HG02840 (cell line): ENCODE results near the gene RC3H2.
A peak's percentile ranks its signal among the peaks of the same experiment; 100 is the strongest.
"Not testable (repeated sequence)": the region's sequence is repeated elsewhere in the genome, so short reads cannot be mapped to it uniquely, and the experiment has no call there.

Experiments used
- ATAC-seq: cut with Tn5 transposase; IDR thresholded peaks from one replicate; pipeline ENCODE4 v1.9.1; 2021; ENCODE audit warnings: mild to moderate bottlenecking, moderate library complexity, moderate number of reproducible peaks; ENCODE audit not compliant: unreplicated experiment, low FRiP score

RC3H2 gene

DNA sequence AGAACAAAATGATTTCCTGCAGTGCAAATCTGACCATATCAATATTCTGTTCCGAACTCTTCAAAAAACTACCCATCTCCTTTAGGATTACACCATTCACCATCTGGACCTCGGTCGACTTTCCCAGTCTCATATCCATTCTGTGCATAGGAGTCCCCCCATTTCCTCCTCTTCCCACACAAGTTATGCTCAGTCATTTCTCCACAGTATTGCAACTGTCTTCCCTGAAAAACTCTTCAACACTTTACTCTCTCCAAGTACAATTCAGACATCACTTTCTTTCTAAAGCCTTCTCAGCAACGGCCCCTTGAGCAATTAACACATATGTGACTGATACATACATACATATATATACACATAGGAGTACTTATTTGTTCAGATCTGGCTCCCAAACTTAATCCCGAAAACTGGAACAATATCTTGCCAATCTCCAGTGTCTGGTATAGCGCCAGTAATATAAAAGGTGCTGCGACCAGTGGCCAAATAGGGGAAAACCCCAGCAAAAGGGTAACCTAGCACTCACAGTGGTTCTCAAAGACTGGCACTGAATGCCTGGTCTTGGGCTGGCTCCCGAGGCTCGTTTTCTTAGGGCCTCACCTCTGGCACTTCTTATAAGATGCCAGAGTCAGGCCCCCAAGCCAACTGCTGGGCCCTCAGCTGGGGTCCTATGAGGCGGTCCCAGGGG is 25.5 kb upstream of the RC3H2 start:
- no peak for ATAC-seq

DNA sequence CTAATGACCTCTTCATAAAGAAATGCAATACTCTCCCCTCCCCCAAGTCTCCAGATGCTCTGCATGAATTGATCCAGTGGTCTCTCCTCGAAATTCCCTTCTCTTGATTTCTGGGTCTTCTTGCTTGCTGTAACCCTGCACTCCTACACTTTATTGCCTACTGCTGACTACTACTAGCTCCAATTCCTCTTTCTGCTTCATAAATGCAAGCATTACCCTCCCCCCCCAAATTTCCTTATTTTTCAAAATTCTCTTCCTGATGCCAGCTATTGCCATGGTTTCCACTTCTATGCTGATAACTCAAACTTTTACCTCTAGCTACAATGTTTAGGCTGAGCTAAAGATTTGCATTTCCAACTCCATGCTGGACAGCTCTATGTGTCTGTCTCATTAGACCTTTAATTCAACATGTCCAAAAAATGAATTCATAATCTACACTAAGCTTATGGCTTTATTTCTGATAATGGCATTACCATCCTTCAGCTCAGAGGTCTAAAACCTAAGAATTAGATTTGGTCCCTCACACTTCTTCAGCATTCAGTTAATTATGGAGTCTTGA is 24.7 kb upstream of the RC3H2 start:
- no peak for ATAC-seq

DNA sequence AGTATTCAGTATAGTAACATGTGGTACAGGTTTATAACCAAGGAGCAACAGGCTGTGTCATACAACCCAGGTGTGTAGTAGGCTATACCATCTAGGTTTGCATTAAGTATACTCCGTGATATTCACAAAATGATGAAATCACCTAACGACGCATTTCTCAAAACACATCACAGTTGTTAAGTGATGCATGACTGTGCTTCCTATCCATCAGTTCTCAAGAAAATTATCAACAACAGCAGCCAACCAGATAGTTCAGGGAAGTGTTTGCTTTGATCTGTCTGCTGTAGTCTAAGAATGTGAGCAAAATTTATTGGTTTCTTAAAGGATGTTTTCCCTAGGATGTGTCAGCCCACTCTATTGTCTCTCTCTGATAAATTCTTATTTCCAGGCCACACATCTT is 18.8 kb upstream of the RC3H2 start:
- ATAC-seq, result no peak

DNA sequence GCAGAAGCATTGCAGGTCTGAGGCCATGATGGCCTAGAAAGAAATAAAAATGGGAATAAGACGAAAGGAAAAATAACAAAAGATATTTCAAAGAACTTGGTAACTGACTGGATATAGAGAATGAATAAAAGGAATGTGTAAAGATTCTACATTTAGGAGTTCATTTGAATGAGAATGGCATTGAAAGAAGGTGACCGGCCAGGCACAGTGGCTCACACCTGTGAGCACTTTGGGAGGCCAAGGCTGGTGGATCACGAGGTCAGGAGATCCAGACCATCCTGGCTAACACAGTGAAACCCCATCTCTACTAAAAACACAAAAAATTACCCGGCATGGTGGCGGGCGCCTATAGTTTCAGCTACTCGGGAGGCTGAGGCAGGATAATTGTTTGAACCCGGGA is 17.6 kb upstream of the RC3H2 start:
- no peak for ATAC-seq

DNA sequence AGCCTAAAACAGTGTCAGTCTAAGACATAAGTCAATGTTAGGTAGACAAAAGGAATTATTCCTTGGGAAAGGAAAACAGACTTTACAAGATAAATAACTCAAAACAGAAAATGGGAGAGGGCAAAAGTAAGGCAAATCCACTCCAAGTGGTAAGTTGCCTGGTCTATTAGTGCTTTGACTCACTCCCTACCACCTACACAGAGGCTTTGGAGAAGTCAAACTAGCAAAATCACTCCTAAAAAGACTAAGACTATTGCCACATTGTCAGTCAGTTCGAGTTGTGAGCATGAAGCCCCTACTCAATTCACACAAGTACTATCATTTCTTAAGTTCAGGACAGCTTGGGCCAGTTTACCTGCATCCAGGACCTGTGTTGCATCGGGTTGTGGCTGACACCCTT is 13.2 kb upstream of the RC3H2 start:
- ATAC-seq, result no peak

DNA sequence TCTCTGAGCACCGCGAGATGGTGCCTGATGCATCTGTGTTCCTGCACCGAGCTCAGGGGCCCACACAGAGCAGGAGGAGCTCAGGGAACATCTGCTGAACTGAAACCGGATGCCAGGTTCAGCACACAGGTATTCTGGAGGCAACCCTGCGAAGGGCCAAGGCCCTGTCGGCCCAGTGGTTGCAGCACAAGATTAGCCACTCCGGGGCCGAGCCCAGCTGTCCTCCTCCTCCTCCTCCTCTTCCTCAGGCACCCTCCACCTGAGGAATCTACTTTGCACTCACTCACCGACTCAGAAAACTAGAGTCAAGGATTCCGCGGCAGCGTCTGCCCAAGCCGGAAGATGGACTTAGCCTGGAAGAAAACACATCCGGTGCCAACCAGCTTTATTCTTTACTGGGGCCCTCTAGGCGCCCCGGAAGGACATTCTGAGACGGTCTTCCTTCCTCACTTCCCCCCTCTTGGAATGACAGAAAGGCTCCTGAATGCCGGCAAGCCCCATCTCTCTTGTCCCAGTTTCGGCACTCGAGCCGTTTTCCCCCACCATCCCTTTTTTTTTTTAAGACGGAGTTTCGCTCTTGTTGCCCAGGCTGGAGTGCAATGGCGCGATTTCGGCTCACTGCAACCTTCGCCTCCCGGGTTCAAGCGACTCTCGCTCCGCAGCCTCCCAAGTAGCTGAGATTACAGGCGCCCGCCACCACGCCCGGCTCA is 8.0 kb upstream of the RC3H2 start, which contains the start of gene ZBTB6:
Gene ZBTB6 (minus strand): TSS at position 360 of the 710 bp plus-strand sequence. CDS start 1,251 bp downstream, outside the sequence.
- peak; percentile 91 for ATAC-seq

DNA sequence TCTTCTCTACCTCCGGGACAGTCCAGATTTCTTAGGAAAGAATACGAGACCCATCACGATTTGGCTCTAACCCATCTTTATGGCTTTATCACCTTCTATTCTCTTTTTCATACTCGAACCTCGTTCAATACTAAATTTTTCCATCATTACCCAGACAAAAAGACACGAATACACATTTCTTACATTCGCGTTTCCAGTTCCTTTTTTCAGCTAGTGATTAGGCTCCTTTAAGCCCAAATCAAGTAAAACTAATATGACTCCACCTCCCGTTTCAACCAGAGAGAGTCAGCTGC is 7.5 kb upstream of the RC3H2 start:
- ATAC-seq, result no peak

DNA sequence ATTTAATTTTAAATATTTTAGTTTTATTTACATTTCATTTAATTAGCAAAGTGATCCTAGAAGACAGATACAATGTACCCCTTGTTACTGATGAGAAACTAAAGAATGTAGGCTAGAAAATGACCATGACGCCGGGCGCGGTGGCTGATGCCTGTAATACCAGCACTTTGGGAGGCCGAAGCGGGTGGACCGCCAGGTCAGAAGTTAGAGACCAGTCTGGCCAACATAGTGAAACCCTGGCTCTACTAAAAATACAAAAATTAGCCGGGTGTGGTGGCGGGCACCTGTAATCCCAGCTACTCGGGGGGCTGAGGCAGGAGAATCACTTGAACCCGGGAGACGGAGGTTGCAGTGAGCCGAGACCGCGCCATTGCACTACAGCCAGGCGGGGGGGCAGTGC is 963 bp upstream of the RC3H2 start:
- ATAC-seq, result not testable (repeated sequence)

DNA sequence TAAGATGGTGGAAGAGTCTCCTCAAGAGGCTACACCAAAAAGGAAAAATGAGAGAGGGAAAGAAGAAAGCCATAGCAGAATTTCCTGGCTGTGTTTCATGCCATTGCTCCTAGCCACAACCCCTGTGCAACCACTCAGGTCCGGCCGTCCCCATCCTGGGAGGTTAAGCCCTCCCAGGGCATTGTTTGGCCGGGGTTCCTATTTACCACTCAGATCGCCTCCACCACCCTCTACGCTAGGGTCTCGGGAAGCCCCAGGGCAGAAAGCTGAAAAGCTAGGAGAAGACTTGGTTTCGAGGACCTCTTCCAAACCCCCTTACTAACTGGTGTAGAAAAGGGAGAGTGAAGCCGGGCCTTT is 715 bp downstream of the RC3H2 start:
- peak; percentile 9 for ATAC-seq

DNA sequence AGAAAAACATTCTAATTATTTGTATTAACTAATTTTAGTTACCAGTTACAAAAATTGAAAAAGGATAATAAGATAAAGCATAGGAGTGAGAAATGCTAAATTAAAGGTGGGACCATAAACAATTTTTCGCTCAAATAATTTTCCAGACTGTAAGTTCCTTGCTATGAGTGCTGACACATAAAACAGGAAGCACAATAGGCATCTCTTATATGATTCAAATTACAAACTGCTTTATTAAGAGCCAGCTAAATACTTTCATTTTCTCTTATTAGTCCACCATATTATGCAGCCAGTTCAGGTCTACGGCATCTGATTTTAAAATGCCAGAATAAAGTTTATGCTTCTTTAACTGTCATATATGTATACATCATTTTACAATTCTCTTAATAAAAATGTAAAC is 4.4 kb downstream of the RC3H2 start:
- no peak for ATAC-seq

DNA sequence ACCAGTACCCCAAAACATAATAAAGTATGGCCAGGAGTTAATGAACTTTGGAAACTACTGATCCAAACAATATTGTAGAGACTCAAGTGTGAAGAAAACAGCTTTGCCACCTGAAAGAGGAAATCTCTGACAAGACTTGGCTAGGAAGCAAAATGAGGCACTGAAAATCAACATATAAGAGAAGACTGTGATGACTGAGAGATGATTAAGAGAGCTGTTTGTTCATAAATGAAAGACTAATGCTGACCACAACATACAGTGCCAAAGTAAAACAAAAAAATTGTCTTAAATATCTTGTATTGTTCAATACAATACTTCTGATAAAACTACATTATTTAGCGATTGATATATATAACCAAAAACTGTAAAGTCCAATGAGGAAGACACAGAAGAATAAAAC is 7.2 kb downstream of the RC3H2 start:
- ATAC-seq, result no peak

DNA sequence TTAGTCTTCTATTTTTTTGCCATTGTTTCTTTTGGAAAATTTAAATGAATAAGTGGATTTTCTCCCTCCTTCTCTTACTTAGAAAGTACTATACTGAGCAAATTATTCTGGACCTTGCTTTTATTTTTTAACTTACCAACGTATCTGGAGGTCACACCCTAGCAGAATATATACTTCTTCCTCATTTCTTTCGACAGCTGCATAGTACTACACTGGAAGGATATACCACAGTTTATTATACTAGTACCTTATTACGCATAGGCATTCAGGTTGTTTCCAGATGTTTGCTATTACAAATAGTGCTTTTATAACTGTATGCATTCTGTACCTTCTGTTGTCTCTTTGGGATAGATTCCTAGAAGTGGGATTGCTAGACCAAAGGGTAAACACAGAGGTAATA is 16.7 kb downstream of the RC3H2 start:
- ATAC-seq, result no peak

DNA sequence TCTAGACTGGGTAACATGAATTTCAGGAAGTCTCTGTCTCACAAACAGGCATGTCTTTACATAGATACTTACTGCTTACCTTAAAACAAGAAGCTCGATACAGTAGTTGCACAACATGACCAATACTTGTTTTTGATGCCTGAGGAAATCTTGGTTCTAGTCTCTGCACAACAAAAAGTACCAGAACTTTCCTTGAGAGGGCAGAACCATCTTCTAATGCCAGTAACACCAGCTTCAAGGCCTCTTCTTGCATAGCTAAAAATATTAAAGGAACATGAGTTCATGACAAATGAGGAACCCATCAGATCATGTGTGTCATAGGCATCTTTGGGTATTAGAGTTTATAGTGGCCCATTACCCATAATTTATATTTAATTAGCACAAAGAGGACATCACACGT is 22.0 kb downstream of the RC3H2 start:
- ATAC-seq, result no peak

DNA sequence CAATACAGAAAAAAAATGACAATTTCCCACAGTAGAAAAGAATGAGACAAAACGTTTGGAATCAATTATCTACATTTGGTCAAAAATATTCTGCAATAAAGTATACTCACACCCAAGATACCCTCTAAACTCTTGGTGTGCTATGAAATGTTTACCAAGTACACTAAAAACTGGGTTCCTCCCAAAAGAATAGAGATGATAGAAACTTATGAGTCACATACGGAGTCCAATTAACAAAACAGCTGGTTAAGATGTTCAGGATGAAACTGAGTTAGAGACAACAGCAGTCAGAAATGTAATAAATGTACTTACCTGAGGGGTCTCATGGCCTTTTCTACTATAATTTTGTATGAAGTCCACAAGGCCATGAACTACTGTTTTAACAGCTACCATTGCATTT is 25.7 kb downstream of the RC3H2 start:
- ATAC-seq, result no peak

DNA sequence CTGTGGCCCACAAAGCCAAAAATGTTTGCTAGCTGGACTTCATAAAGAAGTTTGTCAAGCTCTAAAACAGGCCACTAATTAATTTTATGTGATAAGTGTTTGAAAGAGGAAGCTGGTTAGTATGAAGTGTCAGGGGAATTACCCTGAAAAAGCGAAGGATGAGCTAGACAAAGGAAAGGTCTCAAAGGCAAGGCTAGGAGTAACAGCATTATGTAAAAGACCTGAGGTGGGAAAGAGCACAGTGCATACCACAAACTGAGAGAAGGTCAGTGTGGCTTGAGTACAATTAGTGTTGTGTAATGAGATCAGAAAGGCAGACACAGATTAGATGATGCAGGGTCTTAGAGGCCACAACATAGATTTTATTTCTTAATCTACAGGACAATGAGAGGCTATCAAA is 29.6 kb downstream of the RC3H2 start:
- no peak for ATAC-seq

DNA sequence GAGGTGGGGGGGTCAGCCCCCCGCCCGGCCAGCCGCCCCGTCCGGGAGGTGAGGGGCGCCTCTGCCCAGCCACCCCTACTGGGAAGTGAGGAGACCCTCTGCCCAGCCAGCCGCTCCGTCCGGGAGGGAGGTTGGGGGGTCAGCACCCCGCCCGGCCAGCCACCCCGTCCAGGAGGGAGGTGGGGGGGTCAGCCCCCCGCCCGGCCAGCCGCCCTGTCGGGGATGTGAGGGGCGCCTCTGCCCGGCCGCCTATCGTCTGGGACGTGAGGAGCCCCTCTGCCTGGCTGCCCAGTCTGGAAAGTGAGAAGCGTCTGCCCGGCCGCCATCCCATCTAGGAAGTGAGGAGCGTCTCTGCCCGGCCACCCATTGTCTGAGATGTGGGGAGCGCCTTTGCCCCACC is 37.9 kb downstream of the RC3H2 start:
- not testable (repeated sequence) for ATAC-seq

DNA sequence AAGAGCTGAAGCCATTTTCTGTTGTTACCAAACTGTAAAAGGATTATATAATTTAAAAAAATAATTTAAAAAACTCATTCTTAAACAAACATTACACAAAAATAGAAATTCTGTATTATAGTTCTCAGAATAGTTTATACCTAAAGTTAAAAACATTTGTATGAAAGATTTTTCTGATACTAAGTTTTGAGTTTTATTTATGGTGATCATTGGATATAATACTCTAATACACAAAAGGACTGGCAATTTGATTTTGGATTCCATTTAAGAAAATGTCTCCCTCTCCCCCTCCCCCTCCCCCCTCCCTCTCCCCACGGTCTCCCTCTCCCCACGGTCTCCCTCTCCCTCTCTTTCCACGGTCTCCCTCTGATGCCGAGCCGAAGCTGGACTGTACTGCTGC is 39.1 kb downstream of the RC3H2 start:
- no peak for ATAC-seq

DNA sequence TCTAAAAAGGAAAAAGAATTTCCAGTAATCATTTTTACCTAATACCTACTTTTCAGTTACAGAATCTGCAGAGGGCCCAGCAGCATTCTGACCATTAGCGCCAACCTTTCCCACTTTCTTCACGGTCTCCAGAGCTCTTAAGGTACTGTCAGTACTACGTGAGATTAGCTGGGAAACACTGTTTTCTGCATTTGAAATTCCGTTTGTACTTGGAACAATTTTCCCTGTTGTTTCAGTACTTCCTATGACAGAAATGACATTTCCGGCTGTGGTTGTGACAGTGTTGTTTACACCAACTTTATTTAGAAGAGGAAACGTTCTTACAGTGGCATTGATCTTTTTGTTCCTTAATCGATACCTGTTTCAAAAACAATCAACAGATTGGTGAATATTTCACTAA is 39.9 kb downstream of the RC3H2 start:
- ATAC-seq, result no peak

DNA sequence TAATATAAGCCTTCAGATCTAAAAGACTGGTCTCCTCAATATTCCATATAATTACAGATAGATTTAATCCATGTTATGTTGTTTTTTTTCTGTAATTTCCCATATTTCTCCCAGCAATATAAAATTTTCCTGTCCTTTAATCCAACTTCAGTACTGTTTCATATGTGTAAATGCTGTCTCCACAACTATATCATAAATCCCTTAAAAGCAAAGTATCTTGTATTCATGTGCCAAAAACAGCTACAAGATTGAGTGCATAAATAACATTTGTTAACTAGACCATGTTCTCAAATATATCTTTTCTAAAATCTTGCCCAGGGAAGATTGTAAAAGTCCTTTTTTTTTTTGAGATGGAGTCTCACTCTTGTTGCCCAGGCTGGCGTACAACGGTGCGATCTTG is 41.8 kb downstream of the RC3H2 start:
- no peak for ATAC-seq

DNA sequence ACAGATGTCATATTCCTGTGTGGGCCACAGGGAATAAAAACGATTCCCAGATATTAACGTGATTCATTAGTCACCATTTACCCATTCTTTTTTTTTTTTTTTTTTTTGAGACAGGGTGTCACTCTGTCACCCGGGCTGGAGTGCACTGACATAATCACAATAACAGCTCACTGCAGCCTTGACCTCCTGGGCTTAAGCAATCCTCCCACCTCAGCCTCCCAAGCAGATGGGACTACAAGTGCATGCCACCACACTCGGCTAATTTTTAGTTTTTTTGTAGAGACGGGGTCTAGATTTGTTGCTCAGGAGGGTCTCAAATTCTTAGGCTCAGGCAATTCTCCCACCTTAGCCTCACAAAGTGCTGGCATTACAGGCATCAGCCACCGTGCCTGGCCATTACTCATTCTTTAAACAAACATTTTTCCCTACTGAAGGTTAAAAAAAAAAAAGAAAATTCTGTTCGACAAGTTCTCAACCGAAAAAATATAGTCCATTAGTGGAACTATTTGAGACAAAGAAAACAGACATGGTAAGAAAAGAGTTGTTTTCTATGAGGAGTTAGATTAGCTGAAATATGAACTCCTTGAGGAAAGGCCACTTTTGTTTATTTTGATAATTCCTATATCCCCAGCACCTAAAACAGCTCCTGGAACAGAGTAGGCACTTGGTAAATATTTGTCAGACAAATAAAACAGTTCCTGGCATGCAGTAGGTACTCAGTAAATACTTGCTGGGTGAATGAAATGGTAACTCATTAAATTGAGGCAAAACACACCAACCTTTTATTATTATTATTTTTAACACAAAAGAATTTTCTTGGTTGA is 44.6 kb downstream of the RC3H2 start:
- ATAC-seq, result no peak

DNA sequence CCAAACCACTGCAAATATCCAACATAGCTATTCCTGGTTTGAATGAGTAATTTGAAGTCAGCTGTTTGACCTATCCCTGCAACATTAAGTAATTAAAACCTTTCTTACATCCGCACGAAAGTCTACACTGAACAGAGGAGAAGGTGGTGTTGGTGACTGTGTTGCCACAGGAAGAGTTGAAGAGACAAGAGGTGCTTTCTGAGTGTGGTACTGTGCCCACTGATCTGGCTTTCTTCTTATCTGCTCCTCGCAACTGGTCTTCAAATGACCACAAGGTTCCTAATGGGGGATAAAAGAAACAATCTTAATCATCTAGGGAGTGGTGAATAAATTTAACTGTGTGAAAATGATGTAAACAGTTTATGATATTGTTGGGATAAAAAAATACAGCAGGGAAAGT is 47.3 kb downstream of the RC3H2 start:
- no peak for ATAC-seq
